ENCODE measurements around the gene SC5D.

SC5D gene

DNA sequence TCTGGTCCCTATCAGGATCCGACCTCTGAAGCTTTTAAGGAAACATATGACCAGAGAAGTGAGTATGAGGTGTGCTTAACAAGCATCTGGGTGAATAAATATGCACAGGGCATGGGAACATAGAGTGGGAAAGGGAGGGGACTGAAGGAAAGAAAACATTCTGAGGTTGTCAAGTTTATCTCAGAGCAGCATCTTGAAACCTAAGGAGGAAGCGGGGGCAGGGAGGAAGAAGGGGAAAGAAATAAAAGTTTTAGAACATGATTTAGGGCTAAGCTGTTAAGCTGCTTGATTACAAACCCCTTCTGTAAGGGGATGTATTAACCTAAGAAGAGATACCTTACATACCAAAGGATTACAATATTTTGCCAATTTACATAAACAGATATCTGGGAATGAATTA lies 24.0 kb upstream of the SC5D start:
- no peak overlapping the region for H3K4me3 ChIP-seq (ENCODE audit: low read length)
- DNase-seq (ENCODE audit: low read depth), result no peak
- TF ChIP-seq CTCF (conservative IDR thresholded peaks at IDR 0.05; ENCODE audit: low read depth, low read length), result no peak

- TF ChIP-seq CTCF (conservative IDR thresholded peaks at IDR 0.05; ENCODE audit: low read depth, low read length), result no peak
- no peak for DNase-seq (ENCODE audit: low read depth)
- H3K4me3 ChIP-seq (ENCODE audit: low read length), result no peak overlapping the region
Observed at GRCh38 chr11:121270001-121270678, 22.4 kb upstream of the SC5D start.

- no peak overlapping the region for H3K4me3 ChIP-seq (ENCODE audit: low read length)
- DNase-seq (ENCODE audit: low read depth), result no peak
- TF ChIP-seq CTCF (conservative IDR thresholded peaks at IDR 0.05; ENCODE audit: low read depth, low read length), result no peak
Observed at GRCh38 chr11:121274332-121274991, 18.1 kb upstream of the SC5D start.

GRCh38 chr11:121281698-121282097 lies 10.9 kb upstream of the SC5D start:
- no peak for TF ChIP-seq CTCF (conservative IDR thresholded peaks at IDR 0.05; ENCODE audit: low read depth, low read length)
- no peak overlapping the region for H3K4me3 ChIP-seq (ENCODE audit: low read length)
- DNase-seq (ENCODE audit: low read depth), result no peak

DNA sequence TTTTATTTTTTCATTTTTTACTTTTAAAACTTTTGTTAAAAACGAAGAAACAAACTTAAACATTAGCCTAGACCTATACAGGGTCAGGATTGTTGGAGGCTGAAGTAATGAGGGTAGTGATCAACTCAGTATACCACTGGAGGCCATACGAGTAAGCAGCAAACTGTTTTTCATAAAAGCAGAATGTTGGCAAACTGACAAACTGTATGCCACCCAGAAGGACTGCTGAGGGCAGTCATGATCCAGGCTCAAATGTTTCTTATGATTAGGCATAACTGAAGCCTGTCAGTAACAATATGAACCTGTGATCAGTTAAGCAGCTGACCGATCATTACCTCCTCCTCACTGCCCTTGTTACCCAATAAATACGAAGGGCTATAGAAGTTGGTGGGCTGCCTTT lies 10.2 kb upstream of the SC5D start:
- no peak overlapping the region for H3K4me3 ChIP-seq (ENCODE audit: low read length)
- no peak for TF ChIP-seq CTCF (conservative IDR thresholded peaks at IDR 0.05; ENCODE audit: low read depth, low read length)
- DNase-seq (ENCODE audit: low read depth), result peak; percentile 9

DNA sequence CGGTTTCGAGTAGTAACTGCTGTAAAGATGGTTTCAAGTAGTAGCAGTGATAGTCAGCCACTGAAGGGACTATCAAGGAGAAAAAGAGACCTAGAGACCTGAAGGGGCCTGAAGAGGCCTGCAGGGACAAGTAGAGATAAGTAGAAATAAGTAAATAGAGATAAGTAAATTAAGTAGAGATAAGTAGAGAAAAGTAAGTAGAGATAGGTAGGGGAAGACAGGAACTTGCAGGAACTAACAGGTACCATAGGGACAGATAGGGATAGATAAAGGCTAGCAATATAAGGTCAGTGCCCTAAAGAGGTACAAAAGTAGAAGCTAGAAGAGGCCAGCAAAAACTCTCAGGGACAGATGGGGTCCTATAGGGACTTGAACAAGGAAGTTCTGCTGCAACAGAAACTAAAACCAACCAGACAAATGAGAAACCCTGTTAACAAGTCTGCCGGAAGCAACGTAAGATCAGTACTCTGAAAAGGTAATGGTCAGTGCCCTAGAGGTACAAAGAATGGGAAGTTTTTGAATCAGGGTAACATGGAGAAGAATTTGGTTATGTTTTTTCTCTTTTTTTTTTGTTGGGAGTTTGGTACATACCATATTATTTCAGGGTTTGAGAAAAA lies 9.6 kb upstream of the SC5D start:
- no peak for DNase-seq (ENCODE audit: low read depth)
- no peak for TF ChIP-seq CTCF (conservative IDR thresholded peaks at IDR 0.05; ENCODE audit: low read depth, low read length)
- H3K4me3 ChIP-seq (ENCODE audit: low read length), result no peak overlapping the region

DNA sequence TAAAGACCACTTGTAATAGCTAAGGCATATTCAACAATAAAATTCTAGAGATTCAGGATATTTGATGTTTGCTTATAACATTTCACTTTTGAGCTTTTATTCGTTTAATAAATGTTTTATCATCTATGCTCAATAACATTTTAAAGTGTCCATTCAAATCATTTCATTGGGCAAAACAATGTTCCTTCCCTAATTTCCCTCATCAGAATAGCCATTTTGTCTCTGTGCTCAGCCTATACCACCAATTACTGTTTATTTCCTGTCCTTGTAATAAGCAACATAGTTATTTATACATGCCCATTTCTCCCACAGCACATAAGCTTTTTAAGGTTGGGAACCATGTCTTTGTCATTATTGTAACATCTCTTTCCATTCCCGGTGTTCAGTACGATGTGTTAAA lies 1.3 kb upstream of the SC5D start:
- H3K4me3 ChIP-seq (ENCODE audit: low read length), result no peak overlapping the region
- no peak for TF ChIP-seq CTCF (conservative IDR thresholded peaks at IDR 0.05; ENCODE audit: low read depth, low read length)
- DNase-seq (ENCODE audit: low read depth), result no peak
